Common myeloid progenitor, CD34-positive (primary cell): ENCODE measurements around the gene PPP2R5D.

ENCODE experiments used
- CTCF ChIA-PET: fragments of 350-600 bp; sonication (Branson Sonifier 250); formaldehyde crosslinking; loops from one replicate; lab custom pipeline; 2021; ENCODE audit warnings: antibody characterized with exemption; lab: Charles Lee
- POLR2A ChIA-PET: fragments of 350-600 bp; sonication (Branson Sonifier 250); formaldehyde crosslinking; loops from one replicate; lab custom pipeline; 2021; ENCODE audit warnings: antibody characterized with exemption; lab: Charles Lee
- DNase-seq, 3 donors: peaks; one replicate each; pipeline versions ENCODE4 v3.0.0 to v3.0.0-alpha.2; 2013
- H3K27ac ChIP-seq, 2 experiments: 1 replicate in 1 of 2; 2 replicates in 1 of 2; pipeline ENCODE4 v1.7.0; 2013; ENCODE audit warnings: inconsistent platforms in 2 of 2, low read length in 2 of 2, mild to moderate bottlenecking in 2 of 2, low read depth in 1 of 2, moderate library complexity in 1 of 2; ENCODE audit not compliant: severe bottlenecking in 2 of 2, insufficient read depth in 1 of 2, poor library complexity in 1 of 2
- H3K27me3 ChIP-seq, 5 experiments: replicated peaks in 2 of 5; 1 replicate in 3 of 5; 2 replicates in 2 of 5; pipeline versions ENCODE4 v1.6.1 to v1.7.0; 2013; ENCODE audit warnings: low read length in 4 of 5, mild to moderate bottlenecking in 2 of 5, moderate library complexity in 2 of 5, inconsistent platforms in 1 of 5; ENCODE audit not compliant: insufficient read depth in 5 of 5, control insufficient read depth in 4 of 5
- H3K36me3 ChIP-seq, 4 experiments: 1 replicate in 2 of 4; 2 replicates in 2 of 4; pipeline versions ENCODE4 v1.6.1 to v1.7.0; 2013; ENCODE audit warnings: low read length in 3 of 4, control low read depth in 1 of 4, mild to moderate bottlenecking in 1 of 4; ENCODE audit not compliant: control insufficient read depth in 4 of 4, insufficient read depth in 4 of 4
- H3K4me1 ChIP-seq, 4 experiments: 1 replicate in 3 of 4; 2 replicates in 1 of 4; pipeline versions ENCODE4 v1.6.1 to v1.7.1; 2013; ENCODE audit warnings: low read length in 3 of 4, mild to moderate bottlenecking in 3 of 4, control low read depth in 1 of 4, inconsistent platforms in 1 of 4, moderate library complexity in 1 of 4; ENCODE audit not compliant: control insufficient read depth in 4 of 4, insufficient read depth in 4 of 4; ENCODE audit errors: control extremely low read depth in 1 of 4
- H3K4me3 ChIP-seq, 7 experiments: 1 replicate in 4 of 7; 2 replicates in 3 of 7; pipeline versions ENCODE4 v1.5.1 to v1.7.0; 2013; ENCODE audit warnings: mild to moderate bottlenecking in 7 of 7, low read length in 6 of 7, moderate library complexity in 6 of 7, inconsistent platforms in 2 of 7, low read depth in 2 of 7, control low read depth in 1 of 7; ENCODE audit not compliant: insufficient read depth in 4 of 7, control insufficient read depth in 1 of 7; ENCODE audit errors: extremely low read depth in 1 of 7
- H3K9me3 ChIP-seq, 5 experiments: 1 replicate in 4 of 5; 2 replicates in 1 of 5; pipeline versions ENCODE4 v1.6.1 to v1.7.1; 2013; ENCODE audit warnings: low read length in 4 of 5, mild to moderate bottlenecking in 2 of 5, inconsistent platforms in 1 of 5, low read depth in 1 of 5, moderate library complexity in 1 of 5; ENCODE audit not compliant: control insufficient read depth in 4 of 5, insufficient read depth in 2 of 5; ENCODE audit errors: control extremely low read depth in 1 of 5
- WGBS: methylation state at CpG from one replicate; pipeline ENCODE4 v1.1.5; 2013; ENCODE audit not compliant: insufficient coverage; 5-methylcytosine and 5-hydroxymethylcytosine counted together

The PPP2R5D gene

DNA sequence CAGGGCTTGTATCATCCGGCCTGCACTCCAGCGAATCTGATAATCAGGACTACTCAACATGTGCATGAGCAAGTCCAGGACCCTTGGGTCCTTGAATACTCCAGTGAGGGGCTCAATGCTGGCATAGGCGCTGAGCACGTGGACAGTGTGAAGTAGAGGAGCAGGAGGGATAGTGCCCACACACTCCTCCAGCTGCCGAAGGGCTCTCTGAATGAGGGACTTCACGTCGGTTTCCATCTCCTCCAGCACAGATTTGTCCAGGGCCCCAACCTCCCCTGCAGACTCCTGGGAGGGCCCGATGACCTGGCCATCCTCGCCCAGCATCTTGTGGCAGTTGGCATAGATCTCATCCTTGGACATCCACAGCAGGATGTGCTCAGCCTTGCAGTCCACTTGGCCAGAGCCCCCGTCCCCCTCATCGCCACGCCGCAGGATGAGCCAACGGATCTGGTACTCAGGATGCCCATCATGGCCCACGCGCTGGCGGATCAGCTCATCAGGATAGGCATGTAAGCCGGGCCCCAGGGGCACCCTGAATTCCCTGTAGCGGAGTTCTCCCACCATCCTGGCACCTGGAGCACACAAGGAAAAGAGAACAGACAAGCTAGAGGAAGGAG lies 68.0 kb downstream of the PPP2R5D start:
- CTCF ChIA-PET, result interaction anchor here (1.8 kb wide), 1 partner anchor 18 kb away, joined by 4 read pairs; no protein-coding TSS in a partner anchor
- H3K27ac ChIP-seq, result peak overlapping the region in 1 of 2 experiments; percentile 90

DNA sequence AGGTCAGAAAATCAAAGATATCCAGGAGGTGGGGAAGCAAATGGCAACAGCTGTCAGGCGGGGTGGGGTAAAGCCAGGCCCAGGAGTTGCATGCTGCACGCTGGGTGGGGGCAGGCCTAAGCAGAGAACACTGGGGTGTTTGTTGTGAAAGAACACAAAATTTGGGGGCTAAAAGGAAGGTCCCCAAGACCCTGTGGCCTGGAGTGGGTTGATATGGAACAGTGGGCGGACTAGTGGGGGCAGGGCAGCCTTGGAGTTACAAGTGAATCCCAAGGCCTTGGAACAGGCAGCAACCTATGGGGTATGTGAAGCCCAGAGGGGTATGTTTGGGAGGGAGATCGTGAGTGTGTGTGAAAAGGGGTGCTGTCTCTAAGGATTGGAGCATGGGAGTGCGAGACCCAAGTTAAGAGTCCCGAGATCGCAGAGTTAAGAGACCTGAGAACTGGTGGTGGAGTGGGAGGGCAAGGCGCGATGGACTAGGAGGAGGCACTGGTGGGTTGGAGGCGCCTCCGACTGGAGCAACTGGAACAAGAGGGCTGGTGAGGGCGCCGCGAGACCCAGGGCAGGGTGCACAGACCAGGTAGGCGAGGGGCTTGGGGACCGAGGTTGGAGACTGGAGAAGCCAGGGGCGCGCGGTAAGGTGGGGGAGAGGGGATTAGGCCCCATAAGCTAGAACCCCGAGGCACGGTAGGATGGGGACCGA lies 68.6 kb downstream of the PPP2R5D start:
- peak in 2 of 3 donors; percentile 18 to 32 for DNase-seq
- ChIA-PET CTCF (interaction anchor here (1.0 to 3.0 kb wide), 5 partner anchors 11 to 89 kb away, joined by 3 to 11 read pairs (median 3); no protein-coding TSS in a partner anchor), POLR2A (interaction anchor here (1.0 to 1.1 kb wide), 2 partner anchors 39 to 75 kb away, joined by 4 to 7 read pairs; partner anchors contain the start of genes KLHDC3 and MEA1)
- 15% methylated on average over 21 of the region's 22 CpGs for WGBS
- H3K4me1 ChIP-seq, result peaks cover 0 to 22% (median 21%) of the 10 kb centered on the region in 4 experiments
- H3K27me3 ChIP-seq, result no peaks in the 10 kb centered on the region
- no peaks in the 10 kb centered on the region for H3K9me3 ChIP-seq
- H3K27ac ChIP-seq, result peak overlapping the region; percentile 64 to 90
- peaks cover 3 to 55% (median 29%) of the 10 kb centered on the region in 4 experiments for H3K36me3 ChIP-seq
- peak overlapping the region; percentile 49 to 93 (median 83) for H3K4me3 ChIP-seq

More for the DNA sequence above, 68.0 kb downstream of the PPP2R5D start:
- WGBS, result 97% methylated on average over 19 of the region's 19 CpGs
- DNase-seq, result no peak
- Histone ChIP-seq H3K4me3 (peak overlapping the region in 3 of 7 experiments; percentile 83 to 93 (median 91)), H3K27me3 (no peaks in the 10 kb centered on the region), H3K36me3 (peaks cover 4 to 57% (median 29%) of the 10 kb centered on the region in 4 experiments), H3K4me1 (peaks cover 0 to 21% (median 19%) of the 10 kb centered on the region in 4 experiments), H3K9me3 (no peaks in the 10 kb centered on the region)
- POLR2A ChIA-PET, result no interaction called here

DNA sequence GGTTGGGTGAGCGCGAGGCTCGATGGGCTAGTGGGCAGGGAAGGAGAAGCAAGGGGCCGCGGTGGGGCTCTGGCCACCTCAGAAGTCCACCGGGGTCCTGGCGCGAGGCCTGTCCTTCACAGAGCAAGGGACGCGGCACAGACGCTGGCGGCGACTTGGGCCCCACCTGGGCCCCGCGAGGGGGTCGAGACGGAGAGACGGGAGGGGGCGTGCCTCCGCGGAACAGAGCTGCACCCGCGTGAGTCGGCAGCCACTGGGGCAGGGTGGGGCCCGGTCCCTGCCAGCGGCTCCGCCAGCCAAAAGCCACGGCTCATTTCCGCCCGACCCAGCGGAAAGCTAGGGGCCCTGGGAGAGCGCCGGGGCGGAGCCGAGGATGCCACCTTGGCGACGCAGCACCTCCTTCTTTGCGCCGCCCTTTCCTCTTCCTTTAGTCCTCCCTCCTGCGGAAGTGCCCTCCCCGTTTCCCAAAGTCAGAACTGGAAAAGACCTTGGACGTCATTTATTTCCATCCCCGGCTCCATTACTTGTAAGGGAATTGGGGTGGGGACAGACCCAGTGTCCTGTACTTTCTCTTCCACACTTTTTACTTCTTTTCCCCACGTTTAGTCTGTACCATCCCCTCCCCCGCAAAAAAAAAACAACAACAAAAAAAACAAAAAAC lies 69.3 kb downstream of the PPP2R5D start, which contains the start of gene CUL7:
TSS of gene CUL7 (minus strand) at position 307 of the 661 bp plus-strand sequence. CDS start 1,063 bp downstream, outside the sequence.
- CTCF ChIA-PET, result interaction anchor here (1.0 to 3.0 kb wide), 7 partner anchors 11 to 88 kb away, joined by 3 to 11 read pairs (median 3); partner anchors contain the start of gene KLHDC3
- Histone ChIP-seq H3K36me3 (peaks cover 2 to 49% (median 26%) of the 10 kb centered on the region in 4 experiments), H3K27ac (peak within 1 kb of the TSS; percentile 69 to 90), H3K4me3 (peak within 1 kb of the TSS; percentile 49 to 93 (median 83)), H3K27me3 (no peaks in the 10 kb centered on the region), H3K4me1 (peaks cover 6 to 29% (median 26%) of the 10 kb centered on the region in 4 experiments), H3K9me3 (no peaks in the 10 kb centered on the region)
- POLR2A ChIA-PET, result interaction anchor here (0.6 to 1.1 kb wide), 5 partner anchors 12 to 1156 kb away, joined by 3 to 7 read pairs (median 5); partner anchors contain the start of genes KLHDC3 and MEA1
- DNase-seq, result peak; percentile 89 to 94 (median 94)
- WGBS, result 0% methylated on average over 42 of the region's 45 CpGs

DNA sequence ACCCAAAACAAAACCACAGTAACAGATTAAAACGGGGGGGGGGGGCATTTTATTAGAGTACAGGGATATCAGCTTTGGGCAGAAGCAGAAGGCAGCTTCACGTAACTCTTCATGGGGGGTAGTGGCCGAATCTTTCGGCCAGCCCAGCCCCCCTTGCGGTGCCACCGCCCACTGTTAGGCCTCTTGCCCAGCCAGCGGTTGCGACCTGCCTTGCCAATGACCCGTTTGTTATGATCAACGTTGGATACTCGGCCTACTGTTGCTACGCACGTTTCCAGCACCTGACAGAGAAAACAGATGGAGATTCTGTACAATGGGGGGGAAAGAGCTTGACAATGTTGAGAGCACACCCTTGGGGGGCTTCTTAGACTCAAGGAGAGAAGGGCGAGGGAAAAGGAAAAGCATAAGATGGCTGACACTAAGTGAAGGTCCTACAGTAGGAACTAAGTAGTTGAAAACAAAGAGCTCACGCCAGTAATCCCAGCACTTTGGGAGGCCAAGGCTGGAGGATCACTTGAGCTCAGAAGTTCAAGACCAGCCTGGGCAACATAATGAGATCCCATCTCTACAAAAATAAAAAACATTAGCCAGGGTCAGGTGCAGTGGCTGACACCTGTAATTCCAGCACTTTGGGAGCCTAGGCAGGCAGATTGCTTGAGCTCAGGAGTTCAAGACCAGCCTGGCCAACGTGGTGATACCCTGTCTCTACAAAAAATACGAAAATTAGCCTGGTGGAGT lies 70.0 kb downstream of the PPP2R5D start:
- Histone ChIP-seq H3K27me3 (no peaks in the 10 kb centered on the region), H3K4me1 (peaks cover 7 to 33% (median 28%) of the 10 kb centered on the region in 4 experiments), H3K36me3 (peaks cover 2 to 44% (median 24%) of the 10 kb centered on the region in 4 experiments), H3K27ac (peak overlapping the region; percentile 69 to 90), H3K9me3 (no peaks in the 10 kb centered on the region), H3K4me3 (peak overlapping the region in 5 of 7 experiments; percentile 81 to 93 (median 84))
- 89% methylated on average over 14 of the region's 17 CpGs for WGBS
- ChIA-PET CTCF (interaction anchor here (0.6 to 3.0 kb wide), 8 partner anchors 10 to 393 kb away, joined by 3 to 11 read pairs (median 3); partner anchors contain the start of gene KLHDC3), POLR2A (interaction anchor here (0.6 to 1.1 kb wide), 5 partner anchors 11 to 1157 kb away, joined by 3 to 7 read pairs (median 5); partner anchors contain the start of genes KLHDC3 and MEA1)
- no peak for DNase-seq

DNA sequence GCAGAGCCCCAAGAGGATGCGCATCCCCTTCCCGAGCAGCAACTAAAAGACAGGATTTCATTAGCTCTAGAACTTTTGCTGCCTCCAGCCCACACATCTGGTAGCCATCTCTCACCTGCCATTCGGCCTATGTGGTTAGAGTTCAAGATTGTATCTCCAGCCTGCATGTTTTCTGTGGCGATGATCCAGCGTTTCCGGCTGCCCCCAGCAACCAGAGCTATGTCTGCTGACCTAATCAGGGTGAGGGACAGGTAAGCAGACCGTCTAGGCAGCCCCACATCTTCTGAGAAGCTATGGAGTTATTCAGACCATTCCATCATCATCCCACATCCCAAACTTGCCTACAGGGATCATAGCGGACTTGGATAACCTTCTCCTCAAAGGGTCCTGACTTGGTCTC lies 71.6 kb downstream of the PPP2R5D start:
- POLR2A ChIA-PET, result no interaction called here
- peaks cover 9 to 43% (median 38%) of the 10 kb centered on the region in 4 experiments for H3K4me1 ChIP-seq

DNA sequence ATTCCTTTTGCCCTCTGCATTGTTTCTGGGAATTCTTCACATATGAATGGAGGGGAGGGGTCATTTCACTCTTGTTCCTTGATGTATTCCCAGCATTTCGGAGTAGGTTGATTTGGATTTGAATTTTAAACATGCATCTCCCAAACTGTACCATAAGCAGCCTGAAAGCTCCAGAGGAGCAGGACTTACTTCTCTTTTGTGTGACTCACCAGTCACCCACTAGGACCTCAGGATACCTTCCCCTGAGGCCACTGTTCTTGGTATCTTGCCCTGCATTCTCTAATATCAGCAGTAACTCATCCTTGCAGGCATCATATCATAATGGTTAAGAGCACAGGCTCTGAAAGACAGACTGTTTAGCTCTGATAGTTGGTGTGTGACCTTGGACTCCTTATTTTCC lies 74.2 kb downstream of the PPP2R5D start:
- no CpG with 5 or more reads among the region's 1 CpG for WGBS
- POLR2A ChIA-PET, result no interaction called here
- Histone ChIP-seq H3K27me3 (no peaks in the 10 kb centered on the region), H3K4me3 (peak overlapping the region in 6 of 7 experiments; percentile 80 to 100 (median 98)), H3K9me3 (no peaks in the 10 kb centered on the region), H3K4me1 (peaks cover 9 to 30% (median 23%) of the 10 kb centered on the region in 4 experiments), H3K27ac (peak overlapping the region; percentile 97 to 99), H3K36me3 (peaks cover 4 to 21% (median 17%) of the 10 kb centered on the region in 4 experiments)
- CTCF ChIA-PET, result interaction anchor here (0.8 to 2.2 kb wide), 3 partner anchors 13 to 85 kb away, joined by 3 to 8 read pairs (median 6); no protein-coding TSS in a partner anchor
- peak in 2 of 3 donors; percentile 15 to 20 for DNase-seq

More for the DNA sequence above, 71.6 kb downstream of the PPP2R5D start:
- CTCF ChIA-PET, result interaction anchor here (1.3 to 3.0 kb wide), 2 partner anchors 8 to 70 kb away, joined by 3 to 11 read pairs; no protein-coding TSS in a partner anchor
- H3K27me3 ChIP-seq, result no peaks in the 10 kb centered on the region
- no peak overlapping the region for H3K4me3 ChIP-seq
- H3K9me3 ChIP-seq, result no peaks in the 10 kb centered on the region
- peaks cover 0 to 32% (median 17%) of the 10 kb centered on the region in 4 experiments for H3K36me3 ChIP-seq
- DNase-seq, result no peak
- WGBS, result 100% methylated on average over 4 of the region's 8 CpGs
- no peak overlapping the region for H3K27ac ChIP-seq
